K562 (cell line): ENCODE measurements around the gene SKIC2.
"Not testable (repeated sequence)": the region's sequence is repeated elsewhere in the genome, so short reads cannot be mapped to it uniquely, and the experiment has no call there.

Experiments
- CHD1 ChIP-seq: fragments of 200-600 bp; sonication (generic); IDR thresholded peaks from one replicate; pipeline ENCODE4 v1.6.1; 2012; ENCODE audit warnings: mild to moderate bottlenecking, moderate library complexity, low read length, inconsistent platforms
- TAF1 ChIP-seq: IDR thresholded peaks from 2 replicates; pipeline ENCODE4 v1.6.1; 2011; ENCODE audit warnings: mild to moderate bottlenecking, low read length, moderate library complexity; ENCODE audit not compliant: insufficient read depth, control insufficient read depth, severe bottlenecking; ENCODE audit errors: extremely low read depth
- ZEB2 ChIP-seq: fragments of 450-650 bp; IDR thresholded peaks from 2 replicates; pipeline ENCODE4 v1.6.1; 2016
- ZNF143 ChIP-seq: sonication (generic); formaldehyde crosslinking; IDR thresholded peaks from 2 replicates; pipeline ENCODE4 v1.9.0; 2022; ENCODE audit warnings: mild to moderate bottlenecking, missing genetic modification reagents
- TF ChIP-seq, protein P1 (sequence below): fragments of 250-450 bp; sonication (Bioruptor Pico); IDR thresholded peaks from 2 replicates; pipeline ENCODE4 v1.8.0; 2021; ENCODE audit warnings: borderline replicate concordance, mild to moderate bottlenecking, moderate library complexity; ENCODE audit not compliant: poor library complexity, severe bottlenecking
- TF ChIP-seq, protein P2 (sequence below), 2 experiments: fragments of 450-650 bp; formaldehyde crosslinking in 1 of 2; IDR thresholded peaks; 2 replicates each; pipeline versions ENCODE4 v1.4.0 to v1.6.1; 2014 to 2020; ENCODE audit warnings: mild to moderate bottlenecking in 2 of 2, borderline replicate concordance in 1 of 2, low read depth in 1 of 2

DNA sequence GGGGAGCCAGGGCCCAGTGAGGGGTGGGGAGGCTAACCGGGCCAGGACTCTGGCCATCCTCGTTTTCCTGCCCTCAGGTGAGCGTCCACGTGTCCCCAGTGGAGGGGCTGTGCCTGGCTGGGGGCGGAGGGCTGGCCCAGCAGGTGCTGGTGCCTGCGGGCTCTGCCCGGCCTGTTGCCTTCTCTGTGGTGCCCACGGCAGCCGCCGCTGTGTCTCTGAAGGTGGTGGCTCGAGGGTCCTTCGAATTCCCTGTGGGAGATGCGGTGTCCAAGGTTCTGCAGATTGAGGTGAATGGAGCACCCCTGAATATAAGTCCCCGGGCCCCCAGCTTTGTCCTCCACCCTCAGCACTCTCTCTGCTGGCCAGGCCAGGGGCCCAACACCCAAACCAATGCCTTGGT, 35.4 kb downstream of the SKIC2 start:
- TF ChIP-seq, protein P1, sequence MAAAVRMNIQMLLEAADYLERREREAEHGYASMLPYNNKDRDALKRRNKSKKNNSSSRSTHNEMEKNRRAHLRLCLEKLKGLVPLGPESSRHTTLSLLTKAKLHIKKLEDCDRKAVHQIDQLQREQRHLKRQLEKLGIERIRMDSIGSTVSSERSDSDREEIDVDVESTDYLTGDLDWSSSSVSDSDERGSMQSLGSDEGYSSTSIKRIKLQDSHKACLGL (CRISPR knock-in tag) = not testable (repeated sequence)
- TF ChIP-seq, protein P2, sequence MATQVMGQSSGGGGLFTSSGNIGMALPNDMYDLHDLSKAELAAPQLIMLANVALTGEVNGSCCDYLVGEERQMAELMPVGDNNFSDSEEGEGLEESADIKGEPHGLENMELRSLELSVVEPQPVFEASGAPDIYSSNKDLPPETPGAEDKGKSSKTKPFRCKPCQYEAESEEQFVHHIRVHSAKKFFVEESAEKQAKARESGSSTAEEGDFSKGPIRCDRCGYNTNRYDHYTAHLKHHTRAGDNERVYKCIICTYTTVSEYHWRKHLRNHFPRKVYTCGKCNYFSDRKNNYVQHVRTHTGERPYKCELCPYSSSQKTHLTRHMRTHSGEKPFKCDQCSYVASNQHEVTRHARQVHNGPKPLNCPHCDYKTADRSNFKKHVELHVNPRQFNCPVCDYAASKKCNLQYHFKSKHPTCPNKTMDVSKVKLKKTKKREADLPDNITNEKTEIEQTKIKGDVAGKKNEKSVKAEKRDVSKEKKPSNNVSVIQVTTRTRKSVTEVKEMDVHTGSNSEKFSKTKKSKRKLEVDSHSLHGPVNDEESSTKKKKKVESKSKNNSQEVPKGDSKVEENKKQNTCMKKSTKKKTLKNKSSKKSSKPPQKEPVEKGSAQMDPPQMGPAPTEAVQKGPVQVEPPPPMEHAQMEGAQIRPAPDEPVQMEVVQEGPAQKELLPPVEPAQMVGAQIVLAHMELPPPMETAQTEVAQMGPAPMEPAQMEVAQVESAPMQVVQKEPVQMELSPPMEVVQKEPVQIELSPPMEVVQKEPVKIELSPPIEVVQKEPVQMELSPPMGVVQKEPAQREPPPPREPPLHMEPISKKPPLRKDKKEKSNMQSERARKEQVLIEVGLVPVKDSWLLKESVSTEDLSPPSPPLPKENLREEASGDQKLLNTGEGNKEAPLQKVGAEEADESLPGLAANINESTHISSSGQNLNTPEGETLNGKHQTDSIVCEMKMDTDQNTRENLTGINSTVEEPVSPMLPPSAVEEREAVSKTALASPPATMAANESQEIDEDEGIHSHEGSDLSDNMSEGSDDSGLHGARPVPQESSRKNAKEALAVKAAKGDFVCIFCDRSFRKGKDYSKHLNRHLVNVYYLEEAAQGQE (IDR thresholded peaks at IDR 0.05; ENCODE audit: borderline replicate concordance) = not testable (repeated sequence)
- TF ChIP-seq, protein P2 (CRISPR knock-in tag; IDR thresholded peaks at IDR 0.05; ENCODE audit: low read depth) = not testable (repeated sequence)
- TF ChIP-seq ZNF143 (CRISPR knock-in tag); ZEB2; CHD1; TAF1: not testable (repeated sequence)
